Ascending aorta (tissue), 2 donors: Measurements from ENCODE around the gene SPARCL1. TPM values are rescaled to one million over a fixed set of nuclear protein-coding genes. Genes with fewer than 3 reads are reported as not detected.

Source experiments
- DNase-seq, 2 donors: peaks; one replicate each; pipeline ENCODE4 v3.0.0-alpha.2; 2019; ENCODE audit warnings: low spot score in 2 of 2
- H3K27ac ChIP-seq, 2 donors: fragments of 200-600 bp; sonication (generic); one replicate each; pipeline ENCODE4 v1.5.1; 2016 to 2017; ENCODE audit warnings: mild to moderate bottlenecking in 1 of 2
- H3K27me3 ChIP-seq: fragments of 200-600 bp; sonication (generic); one replicate; pipeline ENCODE4 v1.5.1; 2017
- H3K36me3 ChIP-seq, 2 donors: fragments of 200-600 bp; sonication (generic); one replicate each; pipeline ENCODE4 v1.5.1; 2016
- H3K4me1 ChIP-seq, 2 donors: fragments of 200-600 bp; sonication (generic); one replicate each; pipeline ENCODE4 v1.5.1; 2016 to 2017; ENCODE audit warnings: mild to moderate bottlenecking in 1 of 2
- H3K4me3 ChIP-seq, 2 donors: fragments of 200-600 bp; sonication (generic); one replicate each; pipeline ENCODE4 v1.5.1; 2016 to 2017; ENCODE audit warnings: mild to moderate bottlenecking in 1 of 2
- H3K9me3 ChIP-seq, 2 donors: fragments of 200-600 bp; sonication (generic); one replicate each; pipeline ENCODE4 v1.5.1; 2016
- intact Hi-C: fragments of 100-400 bp; cut with DNase I; formaldehyde crosslinking; loops from one replicate; pipeline ENCODE4 v1.15.1; 2023
- total RNA-seq: library from RNA; depleted of rRNA; stranded (reverse); fragments of >200 nt; gene quantifications from one replicate; pipeline ENCODE4 v1.1.0, GENCODE V29; 2016
- TF ChIP-seq, protein P1 (sequence below), 3 experiments: fragments of 200-600 bp in 2 of 3; fragments of 450-650 bp in 1 of 3; sonication (generic) in 2 of 3; IDR thresholded peaks; one replicate each; pipeline ENCODE4 v1.5.1; 2016 to 2019; ENCODE audit warnings: antibody characterized with exemption in 3 of 3, mild to moderate bottlenecking in 1 of 3, moderate library complexity in 1 of 3

SPARCL1 gene
- total RNA-seq, 1 donor from 2014 or later = 830 TPM

DNA sequence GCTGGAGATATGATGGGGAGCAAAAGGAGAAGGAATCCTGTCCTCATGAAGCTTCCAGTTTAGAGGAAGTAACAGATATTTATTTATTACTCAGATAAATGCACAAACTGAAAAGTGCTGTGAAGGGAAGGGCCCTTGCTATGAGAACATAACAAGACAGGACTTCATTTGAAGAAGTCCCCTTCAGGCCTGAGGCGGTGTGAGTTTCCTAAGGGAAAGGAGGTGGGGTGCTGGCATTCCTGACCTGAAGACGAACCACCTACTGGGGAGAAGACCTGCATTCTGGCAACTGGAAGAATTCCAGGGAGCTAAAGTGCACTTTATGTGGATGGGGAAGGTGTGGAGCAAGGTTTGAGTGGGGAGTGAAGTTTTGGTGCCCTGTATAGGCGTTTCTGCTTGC lies 15.9 kb upstream of the SPARCL1 start:
- no peak for DNase-seq
- Histone ChIP-seq H3K27ac (no peak overlapping the region), H3K27me3 (no peaks in the 10 kb centered on the region), H3K4me3 (no peak overlapping the region), H3K9me3 (no peaks in the 10 kb centered on the region), H3K4me1 (peaks cover 3 to 33% of the 10 kb centered on the region in 2 donors), H3K36me3 (no peaks in the 10 kb centered on the region)
- TF ChIP-seq, protein P1, sequence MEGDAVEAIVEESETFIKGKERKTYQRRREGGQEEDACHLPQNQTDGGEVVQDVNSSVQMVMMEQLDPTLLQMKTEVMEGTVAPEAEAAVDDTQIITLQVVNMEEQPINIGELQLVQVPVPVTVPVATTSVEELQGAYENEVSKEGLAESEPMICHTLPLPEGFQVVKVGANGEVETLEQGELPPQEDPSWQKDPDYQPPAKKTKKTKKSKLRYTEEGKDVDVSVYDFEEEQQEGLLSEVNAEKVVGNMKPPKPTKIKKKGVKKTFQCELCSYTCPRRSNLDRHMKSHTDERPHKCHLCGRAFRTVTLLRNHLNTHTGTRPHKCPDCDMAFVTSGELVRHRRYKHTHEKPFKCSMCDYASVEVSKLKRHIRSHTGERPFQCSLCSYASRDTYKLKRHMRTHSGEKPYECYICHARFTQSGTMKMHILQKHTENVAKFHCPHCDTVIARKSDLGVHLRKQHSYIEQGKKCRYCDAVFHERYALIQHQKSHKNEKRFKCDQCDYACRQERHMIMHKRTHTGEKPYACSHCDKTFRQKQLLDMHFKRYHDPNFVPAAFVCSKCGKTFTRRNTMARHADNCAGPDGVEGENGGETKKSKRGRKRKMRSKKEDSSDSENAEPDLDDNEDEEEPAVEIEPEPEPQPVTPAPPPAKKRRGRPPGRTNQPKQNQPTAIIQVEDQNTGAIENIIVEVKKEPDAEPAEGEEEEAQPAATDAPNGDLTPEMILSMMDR (IDR thresholded peaks at IDR 0.05) = no peak
- intact Hi-C loops = loop anchor here (2.0 kb wide), 1 partner anchor 134 kb away; no protein-coding TSS in a partner anchor

DNA sequence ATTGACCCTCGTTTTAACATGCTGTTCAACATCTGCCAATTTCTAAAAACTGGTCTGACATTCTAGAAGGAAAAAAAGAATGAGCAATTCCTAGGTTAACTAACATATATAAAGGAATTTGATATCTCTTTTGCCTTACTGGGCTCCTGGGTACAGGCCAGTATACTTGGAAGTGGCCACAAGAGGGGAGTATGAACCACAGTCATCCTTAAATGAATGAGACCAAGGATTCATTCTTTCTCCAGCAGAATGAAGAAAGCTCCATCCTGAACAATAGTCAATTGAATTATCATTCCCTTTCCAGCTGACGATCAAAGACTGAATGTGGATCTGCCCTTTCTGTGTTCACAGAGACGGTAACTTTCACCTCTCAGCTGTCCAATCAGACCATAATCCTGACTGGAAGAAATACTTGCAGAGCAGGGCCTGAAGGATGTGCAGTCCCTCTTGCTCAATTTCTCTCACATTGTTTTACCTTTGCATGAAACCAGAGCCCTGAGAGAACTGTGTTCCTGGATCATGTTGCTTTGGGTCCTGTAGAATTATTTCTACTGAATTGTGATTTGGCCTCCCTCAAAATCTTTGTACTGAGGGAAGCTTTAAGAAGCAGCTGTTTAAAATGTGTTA lies 14.8 kb upstream of the SPARCL1 start:
- peaks cover 3 to 36% of the 10 kb centered on the region in 2 donors for H3K4me1 ChIP-seq
- peak overlapping the region; percentile 52 to 79 for H3K27ac ChIP-seq
- no peaks in the 10 kb centered on the region for H3K27me3 ChIP-seq
- H3K4me3 ChIP-seq = no peak overlapping the region
- no peak for DNase-seq
- no peaks in the 10 kb centered on the region for H3K36me3 ChIP-seq
- intact Hi-C loops = loop anchor here (2.0 to 5.0 kb wide), 4 partner anchors 78 to 295 kb away; no protein-coding TSS in a partner anchor
- no peaks in the 10 kb centered on the region for H3K9me3 ChIP-seq
- TF ChIP-seq, protein P1 (IDR thresholded peaks at IDR 0.05) = peak; percentile 59 to 67 (median 63)

DNA sequence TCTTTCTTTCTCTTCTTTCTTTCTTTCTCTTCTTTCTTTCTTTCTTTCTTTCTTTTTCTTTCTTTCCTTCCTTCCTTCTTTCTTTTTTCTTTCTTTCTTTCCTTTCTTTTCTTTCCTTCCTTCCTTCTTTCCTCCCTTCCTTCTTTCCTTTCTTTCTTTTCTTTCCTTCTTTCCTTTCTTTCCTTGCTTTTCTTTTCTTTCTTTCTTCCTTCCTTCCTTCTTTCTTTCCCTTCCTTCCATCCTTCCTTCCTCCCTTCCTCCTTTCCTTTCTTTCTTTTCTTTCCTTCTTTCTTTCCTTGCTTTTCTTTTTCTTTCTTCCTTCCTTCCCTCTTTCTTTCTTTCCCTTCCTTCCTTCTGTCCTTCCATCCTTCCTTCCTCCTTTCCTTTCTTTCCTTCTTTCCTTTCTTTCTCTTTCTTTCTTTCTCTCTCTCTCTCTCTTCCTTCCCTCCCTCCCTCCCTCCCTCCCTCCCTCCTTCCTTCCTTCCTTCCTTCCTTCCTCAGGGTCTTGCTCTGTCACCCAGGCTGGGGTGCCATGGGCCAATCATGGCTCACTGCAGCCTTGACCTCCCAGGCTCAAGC lies 13.6 kb upstream of the SPARCL1 start:
- Histone ChIP-seq H3K4me3 (no peak overlapping the region), H3K4me1 (peaks cover 3 to 33% of the 10 kb centered on the region in 2 donors), H3K27me3 (no peaks in the 10 kb centered on the region), H3K36me3 (no peaks in the 10 kb centered on the region), H3K9me3 (no peaks in the 10 kb centered on the region), H3K27ac (peak overlapping the region; percentile 79 to 81)
- DNase-seq = no peak
- intact Hi-C loops = loop anchor here (2.0 to 5.0 kb wide), 3 partner anchors 79 to 296 kb away; no protein-coding TSS in a partner anchor
- TF ChIP-seq, protein P1 (IDR thresholded peaks at IDR 0.05) = no peak

DNA sequence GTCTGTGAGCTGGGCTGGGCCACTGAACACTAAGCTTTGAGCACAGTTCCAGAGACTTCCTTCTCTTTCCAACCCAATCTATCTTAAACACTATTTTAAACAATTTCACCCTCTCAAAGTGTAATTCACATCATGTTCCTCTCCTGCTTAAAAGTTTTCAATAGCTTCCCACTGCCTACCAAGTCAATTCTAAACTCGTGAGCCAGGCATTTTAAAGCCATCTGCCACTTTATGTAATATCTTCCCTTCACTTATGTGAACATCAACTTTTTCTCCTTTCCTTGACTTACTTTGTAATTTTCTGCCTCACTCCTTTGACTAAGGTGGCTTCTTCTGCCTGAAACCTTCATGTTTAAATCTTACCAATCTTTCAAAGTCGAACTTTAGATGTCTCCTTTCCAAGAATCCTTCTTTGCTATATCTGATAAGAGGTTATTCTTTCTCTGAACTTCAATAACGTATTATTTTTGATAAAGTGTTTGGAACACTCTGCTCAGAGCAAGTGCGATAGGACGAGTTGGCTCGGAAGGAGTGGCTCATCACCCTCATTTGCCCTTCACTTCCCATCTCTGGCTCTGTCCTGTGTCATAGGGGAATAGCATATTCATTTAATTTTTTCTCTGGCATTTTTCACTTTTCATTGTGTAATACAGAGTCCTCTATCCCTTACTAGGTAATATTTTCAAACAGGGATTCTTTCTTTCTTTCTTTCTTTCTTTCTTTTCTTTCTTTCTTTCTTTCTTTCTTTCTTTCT lies 13.0 kb upstream of the SPARCL1 start:
- Histone ChIP-seq H3K27ac (peak overlapping the region; percentile 79 to 81), H3K4me1 (peaks cover 3 to 33% of the 10 kb centered on the region in 2 donors), H3K4me3 (no peak overlapping the region), H3K36me3 (no peaks in the 10 kb centered on the region), H3K9me3 (no peaks in the 10 kb centered on the region), H3K27me3 (no peaks in the 10 kb centered on the region)
- intact Hi-C loops = loop anchor here (2.0 to 5.0 kb wide), 3 partner anchors 80 to 297 kb away; no protein-coding TSS in a partner anchor
- DNase-seq = no peak
- TF ChIP-seq, protein P1 (IDR thresholded peaks at IDR 0.05) = no peak

DNA sequence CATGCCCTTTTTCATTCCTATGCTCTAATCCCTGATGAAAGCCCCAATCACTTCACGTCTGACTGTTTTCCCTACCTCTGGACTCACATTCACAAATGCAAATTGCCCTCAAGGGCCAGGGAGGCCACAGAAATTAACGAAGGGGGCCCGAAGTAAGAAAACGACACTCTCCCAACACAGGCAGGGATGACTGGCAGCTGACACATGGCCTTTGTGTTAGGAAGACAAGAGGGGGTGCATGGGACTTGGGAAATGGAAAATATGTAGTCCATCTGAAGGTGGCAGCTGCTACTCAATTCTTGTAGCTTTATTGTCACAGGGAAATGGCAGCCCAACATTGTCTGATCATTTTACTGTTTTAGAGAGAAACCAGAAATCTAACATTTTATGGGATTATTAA lies 12.3 kb upstream of the SPARCL1 start:
- Histone ChIP-seq H3K9me3 (no peaks in the 10 kb centered on the region), H3K4me1 (peaks cover 3 to 33% of the 10 kb centered on the region in 2 donors), H3K27me3 (no peaks in the 10 kb centered on the region), H3K27ac (peak overlapping the region; percentile 79 to 81), H3K36me3 (no peaks in the 10 kb centered on the region), H3K4me3 (no peak overlapping the region)
- TF ChIP-seq, protein P1 (IDR thresholded peaks at IDR 0.05) = no peak
- intact Hi-C loops = loop anchor here (5.0 kb wide), 2 partner anchors 81 to 116 kb away; no protein-coding TSS in a partner anchor
- no peak for DNase-seq
